Common myeloid progenitor, CD34-positive (primary cell): Measurements from ENCODE around the gene USP44.
"Not testable (repeated sequence)": the region's sequence is repeated elsewhere in the genome, so short reads cannot be mapped to it uniquely, and the experiment has no call there.

Experiments
- CTCF ChIA-PET: fragments of 350-600 bp; sonication (Branson Sonifier 250); formaldehyde crosslinking; loops from one replicate; lab custom pipeline; 2021; ENCODE audit warnings: antibody characterized with exemption; lab: Charles Lee
- POLR2A ChIA-PET: fragments of 350-600 bp; sonication (Branson Sonifier 250); formaldehyde crosslinking; loops from one replicate; lab custom pipeline; 2021; ENCODE audit warnings: antibody characterized with exemption; lab: Charles Lee
- DNase-seq, 3 donors: peaks; one replicate each; pipeline versions ENCODE4 v3.0.0 to v3.0.0-alpha.2; 2013
- H3K27ac ChIP-seq, 2 experiments: 1 replicate in 1 of 2; 2 replicates in 1 of 2; pipeline ENCODE4 v1.7.0; 2013; ENCODE audit warnings: inconsistent platforms in 2 of 2, low read length in 2 of 2, mild to moderate bottlenecking in 2 of 2, low read depth in 1 of 2, moderate library complexity in 1 of 2; ENCODE audit not compliant: severe bottlenecking in 2 of 2, insufficient read depth in 1 of 2, poor library complexity in 1 of 2
- H3K27me3 ChIP-seq, 5 experiments: replicated peaks in 2 of 5; 1 replicate in 3 of 5; 2 replicates in 2 of 5; pipeline versions ENCODE4 v1.6.1 to v1.7.0; 2013; ENCODE audit warnings: low read length in 4 of 5, mild to moderate bottlenecking in 2 of 5, moderate library complexity in 2 of 5, inconsistent platforms in 1 of 5; ENCODE audit not compliant: insufficient read depth in 5 of 5, control insufficient read depth in 4 of 5
- H3K36me3 ChIP-seq, 4 experiments: 1 replicate in 2 of 4; 2 replicates in 2 of 4; pipeline versions ENCODE4 v1.6.1 to v1.7.0; 2013; ENCODE audit warnings: low read length in 3 of 4, control low read depth in 1 of 4, mild to moderate bottlenecking in 1 of 4; ENCODE audit not compliant: control insufficient read depth in 4 of 4, insufficient read depth in 4 of 4
- H3K4me1 ChIP-seq, 4 experiments: 1 replicate in 3 of 4; 2 replicates in 1 of 4; pipeline versions ENCODE4 v1.6.1 to v1.7.1; 2013; ENCODE audit warnings: low read length in 3 of 4, mild to moderate bottlenecking in 3 of 4, control low read depth in 1 of 4, inconsistent platforms in 1 of 4, moderate library complexity in 1 of 4; ENCODE audit not compliant: control insufficient read depth in 4 of 4, insufficient read depth in 4 of 4; ENCODE audit errors: control extremely low read depth in 1 of 4
- H3K4me3 ChIP-seq, 7 experiments: 1 replicate in 4 of 7; 2 replicates in 3 of 7; pipeline versions ENCODE4 v1.5.1 to v1.7.0; 2013; ENCODE audit warnings: mild to moderate bottlenecking in 7 of 7, low read length in 6 of 7, moderate library complexity in 6 of 7, inconsistent platforms in 2 of 7, low read depth in 2 of 7, control low read depth in 1 of 7; ENCODE audit not compliant: insufficient read depth in 4 of 7, control insufficient read depth in 1 of 7; ENCODE audit errors: extremely low read depth in 1 of 7
- H3K9me3 ChIP-seq, 5 experiments: 1 replicate in 4 of 5; 2 replicates in 1 of 5; pipeline versions ENCODE4 v1.6.1 to v1.7.1; 2013; ENCODE audit warnings: low read length in 4 of 5, mild to moderate bottlenecking in 2 of 5, inconsistent platforms in 1 of 5, low read depth in 1 of 5, moderate library complexity in 1 of 5; ENCODE audit not compliant: control insufficient read depth in 4 of 5, insufficient read depth in 2 of 5; ENCODE audit errors: control extremely low read depth in 1 of 5
- WGBS: methylation state at CpG from one replicate; pipeline ENCODE4 v1.1.5; 2013; ENCODE audit not compliant: insufficient coverage; 5-methylcytosine and 5-hydroxymethylcytosine counted together

Gene USP44

DNA sequence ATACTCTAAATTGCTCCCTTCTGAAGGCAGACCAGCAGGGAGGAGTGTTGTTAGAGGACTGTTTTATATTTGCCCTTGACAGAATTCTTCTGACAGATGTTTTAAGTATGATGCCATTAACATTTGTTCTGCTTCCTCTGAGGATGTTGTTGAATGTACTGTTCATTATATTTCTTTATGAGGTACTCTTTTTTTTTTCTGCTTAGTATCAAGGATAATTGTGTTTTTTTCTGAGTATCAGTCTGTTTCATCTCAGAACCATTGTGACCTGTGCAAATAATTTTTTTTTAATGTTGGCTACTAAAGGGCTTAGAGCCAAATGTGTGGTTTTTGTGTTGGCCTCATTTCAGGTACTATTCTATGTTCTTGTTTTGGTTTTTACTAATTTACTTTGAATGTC lies 66.8 kb downstream of the USP44 start:
- no peak for DNase-seq
- H3K27ac ChIP-seq = no peak overlapping the region
- CTCF ChIA-PET = interaction anchor here (1.4 kb wide), 1 partner anchor 24 kb away, joined by 3 read pairs; no protein-coding TSS in a partner anchor
- POLR2A ChIA-PET = no interaction called here
- H3K4me3 ChIP-seq = no peak overlapping the region
- peaks cover 9 to 19% (median 14%) of the 10 kb centered on the region in 4 experiments for H3K4me1 ChIP-seq
- H3K9me3 ChIP-seq = no peaks in the 10 kb centered on the region
- peaks cover 7 to 63% (median 30%) of the 10 kb centered on the region in 4 experiments for H3K36me3 ChIP-seq
- no peaks in the 10 kb centered on the region for H3K27me3 ChIP-seq

DNA sequence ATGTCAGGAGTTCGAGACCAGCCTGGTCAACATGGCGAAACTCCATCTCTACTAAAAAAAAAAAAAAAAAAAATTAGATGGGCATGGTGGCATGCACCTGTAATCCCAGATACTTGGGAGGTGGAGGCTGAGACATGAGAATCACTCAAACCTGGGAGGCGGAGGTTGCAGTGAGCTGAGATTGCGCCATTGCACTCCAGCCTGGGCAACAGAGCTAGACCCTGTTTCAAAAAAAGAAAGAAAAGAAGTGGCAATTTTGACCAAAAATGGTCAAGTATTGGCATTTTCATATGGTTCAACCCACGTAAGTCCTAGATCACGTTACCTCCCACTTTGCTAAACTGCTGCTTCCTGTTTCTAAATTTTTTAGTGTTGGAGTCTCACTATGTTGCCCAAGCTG lies 68.7 kb downstream of the USP44 start:
- DNase-seq, POLR2A ChIA-PET, H3K27me3 ChIP-seq, H3K27ac ChIP-seq, H3K4me3 ChIP-seq, CTCF ChIA-PET, H3K9me3 ChIP-seq: not testable (repeated sequence)
- WGBS = 100% methylated on average over 3 of the region's 6 CpGs
- Histone ChIP-seq H3K36me3 (peaks cover 11 to 70% (median 31%) of the 10 kb centered on the region in 4 experiments), H3K4me1 (peaks cover 9 to 19% (median 14%) of the 10 kb centered on the region in 4 experiments)

DNA sequence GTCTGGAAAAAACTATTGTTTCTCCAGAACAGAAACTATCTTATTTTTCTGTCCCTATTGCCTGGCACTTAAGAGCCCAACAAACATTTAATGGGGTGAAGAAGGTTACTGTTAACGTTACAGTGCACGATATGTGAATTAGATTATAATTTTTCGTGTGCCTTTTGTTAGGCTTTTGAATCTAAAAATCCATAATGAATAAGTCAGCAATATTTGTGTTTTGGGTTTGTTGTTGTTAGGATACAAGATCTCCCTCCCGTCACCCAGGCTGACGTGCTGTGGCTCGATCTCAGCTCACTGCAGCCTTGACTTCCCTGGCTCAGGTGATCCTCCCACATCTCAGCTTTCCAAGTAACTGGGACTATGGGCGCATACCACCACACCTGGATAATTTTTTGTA lies 69.4 kb downstream of the USP44 start:
- Histone ChIP-seq H3K36me3 (peaks cover 13 to 69% (median 30%) of the 10 kb centered on the region in 4 experiments), H3K4me3 (no peak overlapping the region), H3K27ac (no peak overlapping the region), H3K9me3 (no peaks in the 10 kb centered on the region), H3K27me3 (no peaks in the 10 kb centered on the region), H3K4me1 (peaks cover 9 to 19% (median 14%) of the 10 kb centered on the region in 4 experiments)
- DNase-seq = no peak
- POLR2A ChIA-PET = no interaction called here
- CTCF ChIA-PET = interaction anchor here (0.6 kb wide), 1 partner anchor 8 kb away, joined by 3 read pairs; no protein-coding TSS in a partner anchor
- 98% methylated on average over 5 of the region's 7 CpGs for WGBS

DNA sequence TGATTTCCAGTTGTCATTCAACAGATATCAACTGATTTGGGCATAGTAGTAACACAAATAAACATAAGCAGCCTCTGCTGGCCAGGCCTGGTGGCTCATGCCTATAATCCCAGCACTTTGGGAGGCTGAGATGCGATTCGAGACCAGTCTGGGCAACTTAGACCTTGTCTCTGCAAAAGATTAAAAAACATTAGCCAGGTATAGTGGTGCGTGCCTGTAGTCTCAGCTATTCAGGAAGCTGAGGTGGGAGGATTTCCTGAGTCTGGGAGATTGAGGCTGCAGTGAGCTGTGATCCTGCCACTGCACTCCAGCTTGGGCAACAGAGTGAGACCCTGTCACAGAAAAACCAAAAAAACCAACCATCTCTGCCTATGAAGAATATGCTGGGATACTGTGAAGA lies 70.2 kb downstream of the USP44 start:
- Histone ChIP-seq H3K27me3 (no peaks in the 10 kb centered on the region), H3K27ac (peak overlapping the region in 1 of 2 experiments; percentile 21), H3K9me3 (no peaks in the 10 kb centered on the region), H3K4me1 (peaks cover 9 to 20% (median 14%) of the 10 kb centered on the region in 4 experiments), H3K36me3 (peaks cover 18 to 65% (median 27%) of the 10 kb centered on the region in 4 experiments), H3K4me3 (no peak overlapping the region)
- ChIA-PET CTCF (no interaction called here), POLR2A (no interaction called here)
- WGBS = 68% methylated on average over 3 of the region's 3 CpGs
- peak in 1 of 3 donors; percentile 16 for DNase-seq

DNA sequence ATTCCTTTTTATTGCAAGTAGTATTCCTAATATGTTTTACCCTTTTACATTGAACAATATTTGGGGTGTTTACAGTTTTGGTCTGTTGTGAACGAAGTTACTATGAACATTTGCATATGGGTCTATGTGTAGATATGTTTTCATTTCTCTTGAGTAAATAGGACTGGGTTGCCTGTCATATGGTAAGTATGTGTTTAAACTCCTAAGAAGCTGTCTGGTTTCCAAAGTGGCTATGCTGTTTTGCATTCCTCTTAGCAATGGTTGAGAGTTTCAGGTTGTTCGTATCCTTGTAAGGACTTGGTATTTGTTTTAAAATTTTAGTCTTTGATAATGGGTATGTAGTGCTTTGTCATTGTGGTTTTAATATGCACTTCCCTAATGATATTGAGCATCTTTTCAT lies 71.0 kb downstream of the USP44 start:
- Histone ChIP-seq H3K27me3 (no peaks in the 10 kb centered on the region), H3K9me3 (no peaks in the 10 kb centered on the region), H3K4me3 (no peak overlapping the region), H3K36me3 (peaks cover 11 to 61% (median 26%) of the 10 kb centered on the region in 4 experiments), H3K4me1 (peaks cover 10 to 28% (median 18%) of the 10 kb centered on the region in 4 experiments), H3K27ac (no peak overlapping the region)
- POLR2A ChIA-PET = no interaction called here
- DNase-seq = peak in 2 of 3 donors; percentile 33 to 59
- 63% methylated on average over 1 of the region's 2 CpGs for WGBS
- CTCF ChIA-PET = no interaction called here

DNA sequence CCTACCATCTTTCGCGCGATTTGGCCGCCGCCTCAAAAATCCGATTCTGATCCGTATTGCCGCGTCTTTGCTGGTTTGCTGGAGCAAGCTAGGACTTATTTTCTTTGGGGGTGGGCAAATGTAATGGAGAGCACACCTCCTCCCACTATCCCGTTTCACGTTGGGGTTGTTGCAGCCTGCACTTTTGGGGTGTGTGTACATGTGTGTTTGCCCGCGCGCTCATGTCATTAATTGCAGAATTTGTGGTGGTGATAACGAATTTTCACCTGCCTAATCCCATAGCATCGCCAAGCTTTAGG lies 76.7 kb downstream of the USP44 start:
- Histone ChIP-seq H3K36me3 (peaks cover 3 to 30% (median 17%) of the 10 kb centered on the region in 4 experiments), H3K4me3 (peak overlapping the region; percentile 87 to 100 (median 95)), H3K27ac (peak overlapping the region; percentile 96 to 98), H3K27me3 (no peaks in the 10 kb centered on the region), H3K9me3 (no peaks in the 10 kb centered on the region), H3K4me1 (peaks cover 5 to 26% (median 16%) of the 10 kb centered on the region in 4 experiments)
- CTCF ChIA-PET = interaction anchor here (1.2 to 1.5 kb wide), 2 partner anchors 19 to 234 kb away, joined by 4 to 5 read pairs; no protein-coding TSS in a partner anchor
- POLR2A ChIA-PET = no interaction called here
- no peak for DNase-seq
- WGBS = 0% methylated on average over 6 of the region's 16 CpGs

DNA sequence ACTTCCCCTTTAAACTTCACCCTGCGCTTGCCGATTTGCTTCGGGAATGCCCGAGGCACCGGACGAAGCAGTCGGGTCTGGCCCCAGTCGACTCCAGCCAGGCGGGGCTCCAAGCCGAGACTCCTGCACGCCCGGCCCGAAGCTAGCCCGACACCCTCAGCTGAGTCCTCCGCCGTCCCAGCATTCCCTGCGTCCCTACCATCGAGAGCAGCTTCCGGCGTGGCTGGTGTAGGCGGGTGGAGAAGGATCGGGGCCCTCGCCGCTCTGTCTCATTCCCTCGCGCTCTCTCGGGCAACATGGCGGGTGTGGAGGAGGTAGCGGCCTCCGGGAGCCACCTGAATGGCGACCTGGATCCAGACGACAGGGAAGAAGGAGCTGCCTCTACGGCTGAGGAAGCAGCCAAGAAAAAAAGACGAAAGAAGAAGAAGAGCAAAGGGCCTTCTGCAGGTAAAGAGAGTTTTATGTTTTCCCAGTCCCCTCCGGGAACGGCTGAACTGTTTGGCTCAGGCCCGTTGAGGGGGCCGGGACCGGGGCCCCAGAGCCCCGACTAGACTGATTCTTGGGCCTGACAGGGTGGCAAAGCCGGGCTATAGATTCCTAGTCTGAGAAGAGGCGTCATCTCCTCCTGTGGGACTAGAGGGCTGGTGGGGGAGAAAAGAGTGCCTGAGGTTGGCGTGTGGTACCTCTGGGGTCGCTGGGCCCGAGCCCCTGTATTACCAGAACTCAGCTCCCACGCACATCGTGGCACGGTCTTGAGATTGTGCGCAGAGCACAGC lies 77.2 kb downstream of the USP44 start, which contains the start of gene METAP2:
TSS of gene METAP2 (plus strand) at position 269 of the 776 bp plus-strand sequence. CDS start at position 297, 28 bp downstream.
- CTCF ChIA-PET = interaction anchor here (0.7 to 1.5 kb wide), 3 partner anchors 8 to 60 kb away, joined by 3 to 5 read pairs (median 4); no protein-coding TSS in a partner anchor
- no peaks in the 10 kb centered on the region for H3K27me3 ChIP-seq
- peak; percentile 95 to 97 (median 96) for DNase-seq
- POLR2A ChIA-PET = interaction anchor here (1.1 kb wide), 1 partner anchor 401 kb away, joined by 6 read pairs; the partner anchor contains the start of gene NR2C1
- H3K27ac ChIP-seq = peak within 1 kb of the TSS; percentile 96 to 98
- H3K36me3 ChIP-seq = peaks cover 3 to 26% (median 17%) of the 10 kb centered on the region in 4 experiments
- H3K4me1 ChIP-seq = peaks cover 5 to 26% (median 16%) of the 10 kb centered on the region in 4 experiments
- 0% methylated on average over 44 of the region's 49 CpGs for WGBS
- peak within 1 kb of the TSS; percentile 87 to 100 (median 95) for H3K4me3 ChIP-seq
- H3K9me3 ChIP-seq = no peaks in the 10 kb centered on the region
